GM19193 (cell line): ENCODE results near the gene WNT6.

Experiments
- POLR2A ChIP-seq: IDR thresholded peaks from 4 replicates; pipeline ENCODE4 v1.6.1; 2011; ENCODE audit not compliant: insufficient read depth, insufficient read length; ENCODE audit errors: extremely low read depth

WNT6 gene

GRCh38 chr2:218826791-218827190 is 32.8 kb upstream of the WNT6 start:
- TF ChIP-seq POLR2A = no peak

GRCh38 chr2:218827701-218828476 is 31.7 kb upstream of the WNT6 start:
- TF ChIP-seq POLR2A = no peak

- TF ChIP-seq POLR2A = no peak
Measured at GRCh38 chr2:218828477-218828778, 31.2 kb upstream of the WNT6 start.

GRCh38 chr2:218829868-218830451 is 29.6 kb upstream of the WNT6 start:
- TF ChIP-seq POLR2A = no peak

- TF ChIP-seq POLR2A = no peak
Measured at GRCh38 chr2:218830526-218831306, 28.9 kb upstream of the WNT6 start.

- no peak for TF ChIP-seq POLR2A
Measured at GRCh38 chr2:218831378-218831990, 28.1 kb upstream of the WNT6 start, which contains the start of gene PRKAG3. PRKAG3 (minus strand) TSS chr2:218831803.

GRCh38 chr2:218832081-218832480 is 27.5 kb upstream of the WNT6 start:
- TF ChIP-seq POLR2A = no peak

- TF ChIP-seq POLR2A = no peak
Measured at GRCh38 chr2:218832520-218832919, 27.1 kb upstream of the WNT6 start.

- TF ChIP-seq POLR2A = no peak
Measured at GRCh38 chr2:218833023-218833609, 26.5 kb upstream of the WNT6 start.

- no peak for TF ChIP-seq POLR2A
Measured at GRCh38 chr2:218834685-218835084, 24.9 kb upstream of the WNT6 start.

GRCh38 chr2:218837495-218837894 is 22.1 kb upstream of the WNT6 start:
- TF ChIP-seq POLR2A = no peak

- no peak for TF ChIP-seq POLR2A
Measured at GRCh38 chr2:218839430-218839829, 20.2 kb upstream of the WNT6 start.

GRCh38 chr2:218839888-218840287 is 19.7 kb upstream of the WNT6 start:
- no peak for TF ChIP-seq POLR2A

GRCh38 chr2:218849721-218850120 is 9.9 kb upstream of the WNT6 start:
- TF ChIP-seq POLR2A = no peak

- TF ChIP-seq POLR2A = no peak
Measured at GRCh38 chr2:218850796-218851195, 8.8 kb upstream of the WNT6 start.

GRCh38 chr2:218851286-218851685 is 8.3 kb upstream of the WNT6 start:
- TF ChIP-seq POLR2A = no peak
